ENCODE data around the gene COTL1. TPM values are rescaled to one million over a fixed set of nuclear protein-coding genes. Genes with fewer than 3 reads are reported as not detected.

Gene COTL1
- total RNA-seq, 4 donors from 2014 or later, result 19.1 to 66.9 (median 29.4) TPM

DNA sequence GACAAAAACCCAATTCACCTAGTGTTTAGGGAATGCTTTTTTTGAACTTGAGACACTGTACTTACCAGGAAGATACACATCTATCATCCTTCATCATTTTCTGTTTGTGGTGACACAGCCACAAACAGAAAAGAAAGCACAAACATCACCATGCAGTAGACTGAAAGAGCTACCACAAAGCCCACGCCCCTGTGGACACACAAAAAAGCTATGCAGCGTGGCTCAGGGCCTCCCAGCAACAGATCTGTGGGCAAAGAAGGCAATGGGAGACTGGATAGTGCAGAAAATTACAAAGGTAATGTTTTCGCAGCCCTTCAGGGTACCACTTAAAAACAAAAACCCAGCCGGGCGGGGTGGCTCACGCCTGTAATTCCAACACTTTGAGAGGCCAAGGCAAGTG is 9.6 kb downstream of the COTL1 start:
- no peaks in the 10 kb centered on the region for H3K9me3 ChIP-seq

DNA sequence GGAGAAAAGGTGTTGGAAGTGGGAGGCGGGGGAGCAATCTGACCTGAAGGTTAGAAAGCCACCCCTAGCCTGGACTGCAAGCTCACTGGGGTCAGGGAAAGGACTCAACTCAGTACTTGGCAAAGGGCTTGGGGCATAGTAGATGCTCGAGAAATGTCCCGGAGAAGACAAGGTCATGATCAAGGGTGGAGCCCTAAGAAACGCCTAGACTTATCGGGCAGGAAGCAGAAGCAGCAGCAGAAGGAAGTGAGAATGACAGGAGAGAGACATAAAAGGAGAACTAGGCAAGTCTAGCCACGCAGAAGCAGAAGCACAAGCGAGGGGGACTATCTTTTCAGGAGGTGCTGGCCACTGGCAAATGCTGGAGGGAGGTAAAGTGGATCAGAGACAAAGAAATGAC is 10.2 kb downstream of the COTL1 start:
- Histone ChIP-seq H3K27me3 (no peaks in the 10 kb centered on the region), H3K9me3 (no peaks in the 10 kb centered on the region)
- intact Hi-C loops (cut with DNase I; ENCODE audit: low total_unique reads), result no loop called here

More for the DNA sequence above, 9.6 kb downstream of the COTL1 start:
- Histone ChIP-seq H3K4me3 (no peak overlapping the region), H3K4me1 (peaks cover 0 to 7% of the 10 kb centered on the region in 2 donors), H3K27me3 (no peaks in the 10 kb centered on the region), H3K27ac (no peak overlapping the region), H3K36me3 (no peaks in the 10 kb centered on the region)
- no peak for DNase-seq
- intact Hi-C loops (cut with DNase I; ENCODE audit: low total_unique reads), result no loop called here
- no peak for TF ChIP-seq POLR2A (IDR thresholded peaks at IDR 0.05)
- TF ChIP-seq, protein P1, sequence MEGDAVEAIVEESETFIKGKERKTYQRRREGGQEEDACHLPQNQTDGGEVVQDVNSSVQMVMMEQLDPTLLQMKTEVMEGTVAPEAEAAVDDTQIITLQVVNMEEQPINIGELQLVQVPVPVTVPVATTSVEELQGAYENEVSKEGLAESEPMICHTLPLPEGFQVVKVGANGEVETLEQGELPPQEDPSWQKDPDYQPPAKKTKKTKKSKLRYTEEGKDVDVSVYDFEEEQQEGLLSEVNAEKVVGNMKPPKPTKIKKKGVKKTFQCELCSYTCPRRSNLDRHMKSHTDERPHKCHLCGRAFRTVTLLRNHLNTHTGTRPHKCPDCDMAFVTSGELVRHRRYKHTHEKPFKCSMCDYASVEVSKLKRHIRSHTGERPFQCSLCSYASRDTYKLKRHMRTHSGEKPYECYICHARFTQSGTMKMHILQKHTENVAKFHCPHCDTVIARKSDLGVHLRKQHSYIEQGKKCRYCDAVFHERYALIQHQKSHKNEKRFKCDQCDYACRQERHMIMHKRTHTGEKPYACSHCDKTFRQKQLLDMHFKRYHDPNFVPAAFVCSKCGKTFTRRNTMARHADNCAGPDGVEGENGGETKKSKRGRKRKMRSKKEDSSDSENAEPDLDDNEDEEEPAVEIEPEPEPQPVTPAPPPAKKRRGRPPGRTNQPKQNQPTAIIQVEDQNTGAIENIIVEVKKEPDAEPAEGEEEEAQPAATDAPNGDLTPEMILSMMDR (IDR thresholded peaks at IDR 0.05), result no peak

DNA sequence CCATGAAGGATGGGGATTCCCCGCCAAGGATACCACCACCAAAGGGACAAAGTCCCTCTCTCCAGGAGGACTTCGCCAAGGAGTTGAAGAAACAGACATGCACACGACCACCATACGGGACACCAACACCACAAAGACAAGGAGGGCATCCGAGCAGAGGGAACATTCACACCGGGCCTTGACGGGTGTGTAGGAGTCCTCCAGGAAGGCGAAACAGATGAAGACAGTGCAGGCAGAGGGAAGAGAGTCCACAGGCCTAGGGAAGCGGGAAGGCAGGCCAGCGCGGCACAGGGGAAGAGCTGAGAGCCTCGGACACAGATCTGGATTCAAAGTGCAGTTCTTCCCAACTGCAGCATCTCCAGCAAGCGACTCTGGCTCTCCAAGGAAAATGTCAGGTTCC is 10.8 kb downstream of the COTL1 start:
- DNase-seq, result no peak
- no peak overlapping the region for H3K27ac ChIP-seq
- intact Hi-C loops (cut with DNase I; ENCODE audit: low total_unique reads), result no loop called here
- no peak overlapping the region for H3K4me3 ChIP-seq
- no peaks in the 10 kb centered on the region for H3K36me3 ChIP-seq
- H3K9me3 ChIP-seq, result no peaks in the 10 kb centered on the region
- no peak for TF ChIP-seq POLR2A (IDR thresholded peaks at IDR 0.05)
- TF ChIP-seq, protein P1 (IDR thresholded peaks at IDR 0.05), result no peak
- H3K27me3 ChIP-seq, result no peaks in the 10 kb centered on the region
- peaks cover 0 to 7% of the 10 kb centered on the region in 2 donors for H3K4me1 ChIP-seq

More for the DNA sequence above, 10.2 kb downstream of the COTL1 start:
- peaks cover 0 to 7% of the 10 kb centered on the region in 2 donors for H3K4me1 ChIP-seq
- no peaks in the 10 kb centered on the region for H3K36me3 ChIP-seq
- no peak overlapping the region for H3K4me3 ChIP-seq
- DNase-seq, result no peak
- TF ChIP-seq POLR2A (IDR thresholded peaks at IDR 0.05), result no peak
- TF ChIP-seq, protein P1 (IDR thresholded peaks at IDR 0.05), result no peak
- H3K27ac ChIP-seq, result no peak overlapping the region

DNA sequence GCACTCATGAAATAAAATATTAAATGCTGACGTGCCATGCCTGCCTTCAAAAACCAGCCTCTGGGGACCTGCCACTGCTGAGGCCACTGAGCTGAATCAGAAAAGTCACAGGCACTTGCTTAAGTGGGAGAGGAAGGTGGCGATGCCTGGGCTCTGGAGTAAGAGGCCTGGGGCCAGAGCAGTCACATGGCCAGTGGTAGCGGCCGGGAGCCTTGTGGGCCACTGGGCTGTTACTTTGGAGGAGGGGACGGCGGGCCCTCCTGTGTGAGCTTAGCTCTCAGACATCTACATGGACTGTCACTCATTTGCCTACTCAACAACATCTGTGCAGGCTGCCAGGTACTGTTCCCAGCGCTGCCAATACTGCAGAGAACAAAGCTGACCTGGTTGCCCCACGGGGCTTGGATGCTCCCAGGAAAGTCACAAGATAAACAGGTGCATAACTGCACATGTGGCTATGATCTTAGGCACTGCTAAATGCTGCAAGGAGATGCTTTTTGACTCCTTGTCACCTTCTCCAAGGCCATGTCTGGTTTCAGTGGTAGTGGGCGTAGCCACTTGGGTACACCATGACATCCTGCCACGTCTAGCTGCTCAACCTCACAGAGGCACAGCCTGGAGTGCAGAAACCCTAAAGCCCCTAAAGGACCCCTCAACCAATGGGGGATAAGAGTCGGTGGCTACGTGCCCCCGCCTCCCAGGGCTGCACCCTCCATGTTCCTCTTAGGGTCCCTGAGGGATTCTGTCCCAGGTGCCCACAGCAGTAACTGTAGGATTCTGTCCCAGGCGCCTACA is 11.6 kb downstream of the COTL1 start:
- Histone ChIP-seq H3K36me3 (no peaks in the 10 kb centered on the region), H3K27ac (no peak overlapping the region), H3K4me1 (peaks cover 0 to 6% of the 10 kb centered on the region in 2 donors), H3K27me3 (no peaks in the 10 kb centered on the region), H3K9me3 (no peaks in the 10 kb centered on the region), H3K4me3 (no peak overlapping the region)
- intact Hi-C loops (cut with DNase I; ENCODE audit: low total_unique reads), result no loop called here
- no peak for DNase-seq
- TF ChIP-seq POLR2A (IDR thresholded peaks at IDR 0.05), result no peak
- TF ChIP-seq, protein P1 (IDR thresholded peaks at IDR 0.05), result no peak

DNA sequence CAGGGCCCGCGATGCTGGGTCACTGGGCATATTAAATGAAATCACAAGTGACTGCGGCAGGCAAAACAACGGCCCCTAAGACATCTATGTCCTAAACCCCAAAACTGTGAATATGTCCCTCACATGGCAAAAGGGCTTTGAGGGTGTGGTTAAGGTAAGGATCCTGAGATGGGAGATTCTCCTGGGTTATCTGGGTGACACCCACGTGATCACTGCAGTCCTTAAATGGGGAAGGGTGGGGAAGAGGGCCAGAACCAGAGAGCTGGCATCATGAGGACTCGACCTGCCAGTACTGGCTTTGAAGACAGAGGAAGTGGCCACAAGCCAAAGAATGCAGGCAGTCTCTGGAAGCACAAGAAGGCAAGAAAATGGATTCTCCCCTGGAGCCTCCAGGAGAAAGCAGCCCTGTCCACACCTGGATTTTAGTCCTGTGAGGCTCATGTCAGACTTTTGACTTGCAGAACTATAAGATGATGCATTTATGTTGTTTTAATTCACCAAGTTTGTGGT is 12.5 kb downstream of the COTL1 start:
- TF ChIP-seq, protein P1 (IDR thresholded peaks at IDR 0.05), result no peak
- TF ChIP-seq POLR2A (IDR thresholded peaks at IDR 0.05), result no peak
- no peak overlapping the region for H3K4me3 ChIP-seq
- DNase-seq, result no peak
- H3K36me3 ChIP-seq, result no peaks in the 10 kb centered on the region
- H3K9me3 ChIP-seq, result no peaks in the 10 kb centered on the region
- no peaks in the 10 kb centered on the region for H3K4me1 ChIP-seq
- H3K27me3 ChIP-seq, result no peaks in the 10 kb centered on the region
- no peak overlapping the region for H3K27ac ChIP-seq
- intact Hi-C loops (cut with DNase I; ENCODE audit: low total_unique reads), result no loop called here
